SK-MEL-5 (cell line): Measurements from ENCODE around the gene FBXO44. TPM values are rescaled to one million over a fixed set of nuclear protein-coding genes. Genes with fewer than 3 reads are reported as not detected.

Experiments
- DNase-seq: peaks from one replicate; pipeline ENCODE4 v3.0.0-alpha.2; 2016; ENCODE audit warnings: low read depth, low spot score
- in situ Hi-C: cut with HindIII; loops from 2 replicates; pipeline ENCODE4 v1.10.0; 2016; ENCODE audit warnings: low sequenced_read_pairs, high pct_unique_total_duplicates, low pct_unique_long_range_greater_than_20kb
- total RNA-seq: library from RNA; depleted of rRNA; stranded (reverse); fragments of >200 nt; shearing (Covaris generic); gene quantifications from 2 replicates; pipeline ENCODE4 v1.2.3, GENCODE V29; 2014

The FBXO44 gene
- total RNA-seq, 1 experiment from 2014 or later, result 20.3 TPM

- in situ Hi-C loops, result no loop called here
- DNase-seq, result peak; percentile 74
Measured at GRCh38 chr1:11650331-11650991, 4.2 kb upstream of the FBXO44 start.

GRCh38 chr1:11651017-11651416 lies 3.7 kb upstream of the FBXO44 start:
- in situ Hi-C loops, result no loop called here
- DNase-seq, result no peak

- in situ Hi-C loops, result no loop called here
- DNase-seq, result no peak
Measured at GRCh38 chr1:11652203-11652780, 2.4 kb upstream of the FBXO44 start.

GRCh38 chr1:11653101-11653860 lies 1.4 kb upstream of the FBXO44 start:
- no peak for DNase-seq

GRCh38 chr1:11653861-11654136 lies 878 bp upstream of the FBXO44 start:
- DNase-seq, result no peak
- in situ Hi-C loops, result no loop called here

More at GRCh38 chr1:11653101-11653860, 1.4 kb upstream of the FBXO44 start:
- in situ Hi-C loops, result no loop called here

GRCh38 chr1:11654939-11655808 lies 497 bp downstream of the FBXO44 start:
- DNase-seq, result no peak
- in situ Hi-C loops, result no loop called here

GRCh38 chr1:11657654-11658053 lies 3.0 kb downstream of the FBXO44 start:
- in situ Hi-C loops, result no loop called here
- DNase-seq, result no peak

GRCh38 chr1:11658542-11658941 lies 3.9 kb downstream of the FBXO44 start:
- no peak for DNase-seq
- in situ Hi-C loops, result no loop called here

GRCh38 chr1:11659748-11660147 lies 5.1 kb downstream of the FBXO44 start:
- in situ Hi-C loops, result no loop called here

GRCh38 chr1:11661103-11661502 lies 6.4 kb downstream of the FBXO44 start:
- in situ Hi-C loops, result no loop called here
- DNase-seq, result no peak

More at GRCh38 chr1:11659748-11660147, 5.1 kb downstream of the FBXO44 start:
- no peak for DNase-seq

GRCh38 chr1:11664336-11665065 lies 9.8 kb downstream of the FBXO44 start:
- DNase-seq, result no peak
- in situ Hi-C loops, result no loop called here

- in situ Hi-C loops, result no loop called here
- no peak for DNase-seq
Measured at GRCh38 chr1:11668516-11668915, 13.8 kb downstream of the FBXO44 start.

GRCh38 chr1:11670747-11671146 lies 16.1 kb downstream of the FBXO44 start:
- in situ Hi-C loops, result no loop called here
- no peak for DNase-seq

- in situ Hi-C loops, result no loop called here
- no peak for DNase-seq
Measured at GRCh38 chr1:11671205-11671543, 16.5 kb downstream of the FBXO44 start.

GRCh38 chr1:11671544-11672286 lies 17.0 kb downstream of the FBXO44 start:
- in situ Hi-C loops, result no loop called here

GRCh38 chr1:11673089-11673769 lies 18.6 kb downstream of the FBXO44 start:
- DNase-seq, result no peak
- in situ Hi-C loops, result no loop called here

More at GRCh38 chr1:11671544-11672286, 17.0 kb downstream of the FBXO44 start:
- DNase-seq, result no peak
